Kidney (tissue), 14 donors: ENCODE measurements around the gene PLCXD1. TPM values are rescaled to one million over a fixed set of nuclear protein-coding genes. Genes with fewer than 3 reads are reported as not detected.
"Not testable (repeated sequence)": the region's sequence is repeated elsewhere in the genome, so short reads cannot be mapped to it uniquely, and the experiment has no call there.

Experiments used
- DNase-seq, 5 donors: peaks; one replicate each; pipeline ENCODE4 v3.0.0-alpha.2; 2013 to 2020
- FAIRE-seq: peaks from 2 replicates; lab custom pipeline; 2012; peaks lifted over from hg19 to GRCh38; lab: Jason Lieb, UNC
- H3K27ac ChIP-seq, 2 donors: one replicate each; pipeline ENCODE4 v1.7.0; 2013; ENCODE audit warnings: low read depth in 2 of 2, low read length in 2 of 2, inconsistent platforms in 1 of 2
- H3K27me3 ChIP-seq: one replicate; pipeline ENCODE4 v1.7.1; 2013; ENCODE audit warnings: low read length, inconsistent platforms; ENCODE audit not compliant: control insufficient read depth, insufficient read depth
- H3K36me3 ChIP-seq, 3 donors: one replicate each; pipeline versions ENCODE4 v1.7.0 to v1.7.1; 2013; ENCODE audit warnings: low read length in 3 of 3, control low read depth in 1 of 3, inconsistent platforms in 1 of 3; ENCODE audit not compliant: insufficient read depth in 3 of 3, control insufficient read depth in 2 of 3
- H3K4me1 ChIP-seq, 3 donors: one replicate each; pipeline versions ENCODE4 v1.7.0 to v1.7.1; 2013; ENCODE audit warnings: low read length in 3 of 3, inconsistent platforms in 1 of 3, low read depth in 1 of 3; ENCODE audit not compliant: control insufficient read depth in 2 of 3, insufficient read depth in 2 of 3
- H3K4me3 ChIP-seq, 3 donors: one replicate each; pipeline versions ENCODE4 v1.7.0 to v1.8.1; 2013; ENCODE audit warnings: low read length in 3 of 3, control low read depth in 1 of 3, inconsistent platforms in 1 of 3
- H3K9ac ChIP-seq, 3 donors: one replicate each; pipeline versions ENCODE4 v1.7.0 to v1.7.1; 2013; ENCODE audit warnings: low read length in 3 of 3, control low read depth in 1 of 3, inconsistent platforms in 1 of 3
- H3K9me3 ChIP-seq, 3 donors: one replicate each; pipeline versions ENCODE4 v1.7.0 to v1.7.1; 2013; ENCODE audit warnings: low read length in 3 of 3, control low read depth in 1 of 3, inconsistent platforms in 1 of 3; ENCODE audit not compliant: control insufficient read depth in 2 of 3, insufficient read depth in 1 of 3
- intact Hi-C: fragments of 100-400 bp; cut with DNase I; formaldehyde crosslinking; loops from one replicate; pipeline ENCODE4 v1.11.1; 2022
- polyA plus RNA-seq: library from polyadenylated mRNA; stranded (reverse); fragments of 350-450 nt; fragmentation: Illumina TruSeq; extraction: RNeasy Lipid Tissue Mini Kit (QIAGEN cat#74804); gene quantifications from one replicate; pipeline ENCODE4 v1.2.3, GENCODE V29; 2014; ENCODE audit warnings: low read depth, low replicate concordance; ENCODE audit not compliant: insufficient read depth
- total RNA-seq: library from RNA; stranded (reverse); fragmentation: NEBNext Ultra II Directional; extraction: Animal tissue kit (Norgen Biotek cat#: 25700); gene quantifications from one replicate; pipeline ENCODE4 v1.2.1, GENCODE V29; 2021
- TF ChIP-seq, protein P1 (sequence below): IDR thresholded peaks from 3 replicates; pipeline ENCODE4 v1.5.1; 2012; ENCODE audit warnings: mild to moderate bottlenecking, moderate library complexity, borderline replicate concordance; ENCODE audit not compliant: insufficient read depth; ENCODE audit errors: extremely low read depth
- donor health status: control.
- donor health status: control.
- donor health status: control.
- donor health status: control.
- donor health status: control.
- donor health status: DM: yes; HTN: yes; CAD: no.
- donor health status: Normal renal cell carcinoma (clear cell type).

PLCXD1 gene
- total and polyA plus RNA-seq, 2 donors from 2014 or later, result 4.9 to 11.0 TPM

GRCh38 chrX:253451-254297 lies 27.5 kb upstream of the PLCXD1 start:
- no peak overlapping the region for H3K9ac ChIP-seq
- FAIRE-seq, result no peak
- H3K27me3 ChIP-seq, result no peaks in the 10 kb centered on the region
- no peak overlapping the region for H3K27ac ChIP-seq
- no peak overlapping the region for H3K4me3 ChIP-seq
- H3K9me3 ChIP-seq, result no peaks in the 10 kb centered on the region
- TF ChIP-seq, protein P1, sequence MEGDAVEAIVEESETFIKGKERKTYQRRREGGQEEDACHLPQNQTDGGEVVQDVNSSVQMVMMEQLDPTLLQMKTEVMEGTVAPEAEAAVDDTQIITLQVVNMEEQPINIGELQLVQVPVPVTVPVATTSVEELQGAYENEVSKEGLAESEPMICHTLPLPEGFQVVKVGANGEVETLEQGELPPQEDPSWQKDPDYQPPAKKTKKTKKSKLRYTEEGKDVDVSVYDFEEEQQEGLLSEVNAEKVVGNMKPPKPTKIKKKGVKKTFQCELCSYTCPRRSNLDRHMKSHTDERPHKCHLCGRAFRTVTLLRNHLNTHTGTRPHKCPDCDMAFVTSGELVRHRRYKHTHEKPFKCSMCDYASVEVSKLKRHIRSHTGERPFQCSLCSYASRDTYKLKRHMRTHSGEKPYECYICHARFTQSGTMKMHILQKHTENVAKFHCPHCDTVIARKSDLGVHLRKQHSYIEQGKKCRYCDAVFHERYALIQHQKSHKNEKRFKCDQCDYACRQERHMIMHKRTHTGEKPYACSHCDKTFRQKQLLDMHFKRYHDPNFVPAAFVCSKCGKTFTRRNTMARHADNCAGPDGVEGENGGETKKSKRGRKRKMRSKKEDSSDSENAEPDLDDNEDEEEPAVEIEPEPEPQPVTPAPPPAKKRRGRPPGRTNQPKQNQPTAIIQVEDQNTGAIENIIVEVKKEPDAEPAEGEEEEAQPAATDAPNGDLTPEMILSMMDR, result no peak
- DNase-seq, result peak in 1 of 5 donors; percentile 53
- no peaks in the 10 kb centered on the region for H3K36me3 ChIP-seq
- intact Hi-C loops, result no loop called here
- no peaks in the 10 kb centered on the region for H3K4me1 ChIP-seq

DNA sequence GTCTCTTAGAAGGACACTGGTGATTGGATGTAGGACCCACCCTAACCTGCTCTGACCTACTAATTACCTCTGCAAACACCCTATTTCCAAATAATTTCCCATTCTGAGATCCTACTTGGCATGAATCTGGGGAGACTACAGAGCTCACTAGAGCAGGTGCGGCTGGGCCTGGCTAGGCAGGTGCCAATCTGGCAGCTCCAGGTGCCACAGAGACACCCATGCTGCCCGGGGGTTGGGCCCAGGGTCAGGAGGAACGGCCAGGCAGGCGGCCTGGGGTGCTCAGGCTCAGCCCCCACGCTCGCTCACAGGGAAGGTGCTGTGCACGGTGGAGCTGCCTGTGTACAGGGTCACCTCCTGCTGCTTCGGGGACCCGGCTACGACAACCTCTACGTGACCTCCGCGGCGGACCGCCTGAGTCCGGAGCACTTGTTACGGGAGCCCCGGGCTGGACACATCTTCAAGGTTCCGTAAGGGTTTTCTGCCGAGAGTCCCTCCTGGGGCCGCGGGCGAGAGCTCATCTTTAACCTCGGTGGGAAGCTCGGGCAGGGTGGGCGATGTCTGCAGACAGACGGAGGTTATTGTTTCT lies 26.5 kb upstream of the PLCXD1 start:
- Histone ChIP-seq H3K27ac (no peak overlapping the region), H3K4me1 (no peaks in the 10 kb centered on the region), H3K9ac (no peak overlapping the region), H3K27me3 (no peaks in the 10 kb centered on the region), H3K9me3 (no peaks in the 10 kb centered on the region), H3K4me3 (no peak overlapping the region), H3K36me3 (no peaks in the 10 kb centered on the region)
- DNase-seq (peak in 1 of 5 donors; percentile 68), FAIRE-seq (no peak)
- intact Hi-C loops, result no loop called here
- TF ChIP-seq, protein P1, result no peak

DNA sequence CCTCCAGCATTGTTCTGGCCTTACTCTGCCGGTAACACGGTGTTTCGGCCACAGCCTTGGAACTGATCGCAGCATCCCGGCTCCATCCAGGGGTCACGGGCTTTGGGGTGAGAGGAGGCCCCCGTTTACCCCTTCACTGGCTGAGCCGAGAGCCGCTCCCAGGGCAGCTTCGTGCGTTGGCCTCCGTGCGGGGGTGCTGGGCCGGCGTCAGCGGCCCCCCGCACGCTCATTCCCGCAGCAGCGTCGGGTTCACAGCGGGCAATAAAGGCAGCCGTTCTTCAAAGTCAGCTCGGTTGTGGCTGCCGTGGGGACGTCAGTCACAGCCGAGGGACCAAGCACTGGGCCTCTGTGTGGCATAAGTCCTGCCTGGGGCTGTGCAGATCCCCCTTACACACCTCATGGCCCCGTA lies 25.3 kb upstream of the PLCXD1 start:
- Histone ChIP-seq H3K4me1 (no peaks in the 10 kb centered on the region), H3K27me3 (no peaks in the 10 kb centered on the region), H3K36me3 (no peaks in the 10 kb centered on the region), H3K9ac (no peak overlapping the region), H3K9me3 (no peaks in the 10 kb centered on the region), H3K4me3 (no peak overlapping the region), H3K27ac (no peak overlapping the region)
- DNase-seq (peak in 1 of 5 donors; percentile 64), FAIRE-seq (no peak)
- TF ChIP-seq, protein P1, result no peak
- intact Hi-C loops, result no loop called here

DNA sequence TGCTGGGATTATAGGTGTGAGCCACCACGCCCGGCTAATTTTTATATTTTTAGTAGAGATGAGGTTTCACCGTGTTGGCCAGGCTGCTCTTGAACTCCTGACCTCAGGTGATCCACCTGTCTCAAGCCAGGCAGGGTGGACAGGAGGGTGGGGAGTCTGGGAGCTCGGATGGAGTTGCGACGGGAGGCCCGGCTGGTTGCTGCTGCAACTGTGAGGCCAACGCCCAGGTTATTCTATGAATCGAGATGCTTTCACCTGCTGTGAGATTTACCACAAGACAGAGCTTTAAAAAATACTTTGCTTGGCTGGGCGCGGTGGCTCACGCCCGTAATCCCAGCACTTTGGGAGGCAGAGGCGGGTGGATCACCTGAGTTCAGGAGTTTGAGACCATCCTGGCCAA lies 24.1 kb upstream of the PLCXD1 start:
- H3K9me3 ChIP-seq, H3K27ac ChIP-seq, H3K27me3 ChIP-seq, H3K4me3 ChIP-seq, intact Hi-C loops, H3K36me3 ChIP-seq, FAIRE-seq, H3K4me1 ChIP-seq, H3K9ac ChIP-seq: not testable (repeated sequence)
- DNase-seq, result peak in 1 of 5 donors; percentile 39
